K562 (cell line): ENCODE data around the gene MAU2. TPM values are rescaled to one million over a fixed set of nuclear protein-coding genes. Genes with fewer than 3 reads are reported as not detected.
A peak's percentile ranks its signal among the peaks of the same experiment; 100 is the strongest.

Experiments
- ARID1B ChIP-seq: fragments of 450-650 bp; IDR thresholded peaks from 2 replicates; pipeline ENCODE4 v1.6.1; 2016; ENCODE audit warnings: antibody characterized with exemption, mild to moderate bottlenecking, inconsistent platforms
- ATF7 ChIP-seq: fragments of 450-650 bp; IDR thresholded peaks from 2 replicates; pipeline ENCODE4 v1.7.1; 2014; ENCODE audit warnings: mild to moderate bottlenecking, moderate library complexity
- CTBP1 ChIP-seq: fragments of 450-650 bp; IDR thresholded peaks from 2 replicates; pipeline ENCODE4 v1.6.1; 2016; ENCODE audit warnings: borderline replicate concordance
- LEF1 ChIP-seq: fragments of 450-650 bp; IDR thresholded peaks from 2 replicates; pipeline ENCODE4 v1.6.1; 2016; ENCODE audit warnings: mild to moderate bottlenecking
- NR2C1 ChIP-seq, 2 experiments: fragments of 450-650 bp; IDR thresholded peaks; 2 replicates each; pipeline ENCODE4 v1.6.1; 2017; ENCODE audit warnings: mild to moderate bottlenecking in 2 of 2, antibody characterized with exemption in 1 of 2, inconsistent platforms in 1 of 2, missing compliant biosample characterization in 1 of 2, missing genetic modification characterization in 1 of 2
- NR2C2 ChIP-seq, 2 experiments: fragments of 200-800 bp in 1 of 2; sonication (Bioruptor generic) in 1 of 2; sonication (generic) in 1 of 2; formaldehyde crosslinking in 1 of 2; IDR thresholded peaks; 2 replicates each; pipeline versions ENCODE4 v1.6.1 to v1.8.0; 2016 to 2022; ENCODE audit warnings: mild to moderate bottlenecking in 1 of 2, missing compliant biosample characterization in 1 of 2, missing genetic modification characterization in 1 of 2, missing genetic modification reagents in 1 of 2
- PHB ChIP-seq: fragments of 250-450 bp; sonication (Bioruptor Pico); IDR thresholded peaks from 2 replicates; pipeline ENCODE4 v1.5.0; 2021
- PML ChIP-seq: IDR thresholded peaks from 2 replicates; pipeline ENCODE4 v1.6.1; 2012; ENCODE audit warnings: low read length, inconsistent platforms
- RBFOX2 ChIP-seq: fragments of 200-400 bp; formaldehyde crosslinking; IDR thresholded peaks from 2 replicates; pipeline ENCODE4 v1.6.1; 2017; ENCODE audit warnings: low read depth, mild to moderate bottlenecking, low read length, moderate library complexity
- SIN3A ChIP-seq, 2 experiments: fragments of 150-350 bp in 1 of 2; IDR thresholded peaks; 2 replicates each; pipeline ENCODE4 v1.6.1; 2011 to 2016; ENCODE audit warnings: borderline replicate concordance in 2 of 2, low read depth in 2 of 2, low read length in 2 of 2, mild to moderate bottlenecking in 2 of 2, moderate library complexity in 2 of 2; ENCODE audit not compliant: control insufficient read depth in 1 of 2
- SIX5 ChIP-seq, 2 experiments: IDR thresholded peaks; 2 replicates each; pipeline ENCODE4 v1.6.1; 2011; ENCODE audit warnings: low read length in 2 of 2, borderline replicate concordance in 1 of 2, low read depth in 1 of 2, mild to moderate bottlenecking in 1 of 2, moderate library complexity in 1 of 2; ENCODE audit not compliant: insufficient read depth in 1 of 2
- ZFX ChIP-seq: sonication (generic); formaldehyde crosslinking; IDR thresholded peaks from 2 replicates; pipeline ENCODE4 v1.8.0; 2022; ENCODE audit warnings: mild to moderate bottlenecking, missing genetic modification reagents, moderate library complexity
- ZNF766 ChIP-seq: fragments of 200-800 bp; sonication (Bioruptor generic); conservative IDR thresholded peaks from 2 replicates; pipeline ENCODE4 v1.6.1; 2016; ENCODE audit warnings: missing genetic modification characterization, missing compliant biosample characterization
- polyA plus RNA-seq, 8 experiments: library from polyadenylated mRNA; depleted of rRNA in 4 of 8; stranded (reverse) in 5 of 8; unstranded in 3 of 8; fragments of >200 nt; fragmentation: Nextera tagmentation in 2 of 8; fragmentation: Illumina TruSeq in 1 of 8; extraction: Ambion mirVana in 2 of 8; extraction: Trizol in 1 of 8; gene quantifications; 2 replicates each; pipeline versions ENCODE4 v1.2.1 to v1.2.3, GENCODE V29; 2011 to 2014; ENCODE audit warnings: inconsistent platforms in 1 of 8, missing spikeins in 1 of 8
- total RNA-seq, 7 experiments: library from RNA; depleted of rRNA in 6 of 7; stranded (reverse); fragments of >200 nt in 6 of 7; fragmentation: Illumina TruSeq in 2 of 7; extraction: Trizol in 2 of 7; gene quantifications; 2 replicates each; pipeline versions ENCODE4 v1.2.1 to v1.2.3, GENCODE V29; 2011 to 2021; ENCODE audit warnings: low replicate concordance in 1 of 7
- TF ChIP-seq, protein P1 (sequence below): fragments of 250-450 bp; sonication (Bioruptor Pico); IDR thresholded peaks from 2 replicates; pipeline ENCODE4 v1.4.0; 2020
- TF ChIP-seq, protein P2 (sequence below): fragments of 250-450 bp; sonication (Bioruptor Pico); IDR thresholded peaks from 2 replicates; pipeline ENCODE4 v1.9.0; 2021; ENCODE audit warnings: mild to moderate bottlenecking
- TF ChIP-seq, protein P3 (sequence below): fragments of 450-650 bp; conservative IDR thresholded peaks from 2 replicates; pipeline ENCODE4 v1.6.1; 2016; ENCODE audit warnings: missing genetic modification characterization, low read depth, mild to moderate bottlenecking, missing compliant biosample characterization, moderate library complexity
- TF ChIP-seq, protein P4 (sequence below): fragments of 450-650 bp; IDR thresholded peaks from 2 replicates; pipeline ENCODE4 v1.6.1; 2016

Gene MAU2
- total and polyA plus RNA-seq, 9 of the 15 experiments (the other 6 are each of a cell fraction or from before 2014, with no cell fraction given): 1.2 to 48.1 (median 19.4) TPM

DNA sequence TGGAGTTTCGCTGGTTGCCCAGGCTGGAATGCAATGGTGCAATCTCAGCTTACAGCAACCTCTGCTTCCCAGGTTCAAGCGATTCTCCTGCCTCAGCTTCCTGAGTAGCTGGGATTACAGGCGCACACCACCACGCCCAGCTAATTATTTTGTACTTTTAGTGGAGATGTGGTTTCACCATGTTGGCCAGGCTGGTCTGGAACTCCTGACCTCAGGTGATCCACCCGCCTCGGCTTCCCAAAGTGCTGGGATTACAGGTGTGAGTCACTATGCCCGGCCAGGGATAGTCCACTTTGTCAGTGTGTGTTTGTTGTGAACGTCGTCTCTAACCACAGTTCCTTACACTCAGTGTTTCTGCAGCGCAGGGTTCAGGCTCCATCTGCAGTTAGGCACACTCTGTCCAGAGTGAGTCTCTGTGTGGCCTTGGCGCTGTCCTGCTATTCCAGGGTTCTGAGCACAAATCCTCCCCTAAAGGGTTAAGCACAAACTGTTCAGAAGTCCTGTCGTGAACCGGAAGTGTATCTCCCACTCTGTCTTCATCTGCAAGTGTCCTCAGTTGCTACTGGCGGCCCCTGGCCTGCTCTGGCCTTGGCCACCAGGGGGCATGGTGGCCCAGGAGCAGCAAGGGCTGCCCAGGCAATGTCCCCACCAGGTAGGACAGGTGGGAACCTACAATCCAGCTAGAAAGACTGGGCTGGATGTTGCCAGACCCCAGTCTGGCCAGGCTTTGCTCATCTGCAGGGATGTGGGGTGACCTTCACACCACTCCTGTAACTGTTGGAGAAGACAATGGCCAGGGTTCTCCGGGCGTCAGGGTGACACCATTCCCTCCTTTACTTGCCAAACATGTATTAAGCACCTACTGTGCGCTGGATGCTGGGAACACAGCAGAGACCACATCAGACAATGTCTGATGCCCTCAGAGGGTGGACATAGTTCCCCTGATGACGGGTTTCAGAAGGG lies 46.1 kb downstream of the MAU2 start (continued):
- TF ChIP-seq, protein P1, sequence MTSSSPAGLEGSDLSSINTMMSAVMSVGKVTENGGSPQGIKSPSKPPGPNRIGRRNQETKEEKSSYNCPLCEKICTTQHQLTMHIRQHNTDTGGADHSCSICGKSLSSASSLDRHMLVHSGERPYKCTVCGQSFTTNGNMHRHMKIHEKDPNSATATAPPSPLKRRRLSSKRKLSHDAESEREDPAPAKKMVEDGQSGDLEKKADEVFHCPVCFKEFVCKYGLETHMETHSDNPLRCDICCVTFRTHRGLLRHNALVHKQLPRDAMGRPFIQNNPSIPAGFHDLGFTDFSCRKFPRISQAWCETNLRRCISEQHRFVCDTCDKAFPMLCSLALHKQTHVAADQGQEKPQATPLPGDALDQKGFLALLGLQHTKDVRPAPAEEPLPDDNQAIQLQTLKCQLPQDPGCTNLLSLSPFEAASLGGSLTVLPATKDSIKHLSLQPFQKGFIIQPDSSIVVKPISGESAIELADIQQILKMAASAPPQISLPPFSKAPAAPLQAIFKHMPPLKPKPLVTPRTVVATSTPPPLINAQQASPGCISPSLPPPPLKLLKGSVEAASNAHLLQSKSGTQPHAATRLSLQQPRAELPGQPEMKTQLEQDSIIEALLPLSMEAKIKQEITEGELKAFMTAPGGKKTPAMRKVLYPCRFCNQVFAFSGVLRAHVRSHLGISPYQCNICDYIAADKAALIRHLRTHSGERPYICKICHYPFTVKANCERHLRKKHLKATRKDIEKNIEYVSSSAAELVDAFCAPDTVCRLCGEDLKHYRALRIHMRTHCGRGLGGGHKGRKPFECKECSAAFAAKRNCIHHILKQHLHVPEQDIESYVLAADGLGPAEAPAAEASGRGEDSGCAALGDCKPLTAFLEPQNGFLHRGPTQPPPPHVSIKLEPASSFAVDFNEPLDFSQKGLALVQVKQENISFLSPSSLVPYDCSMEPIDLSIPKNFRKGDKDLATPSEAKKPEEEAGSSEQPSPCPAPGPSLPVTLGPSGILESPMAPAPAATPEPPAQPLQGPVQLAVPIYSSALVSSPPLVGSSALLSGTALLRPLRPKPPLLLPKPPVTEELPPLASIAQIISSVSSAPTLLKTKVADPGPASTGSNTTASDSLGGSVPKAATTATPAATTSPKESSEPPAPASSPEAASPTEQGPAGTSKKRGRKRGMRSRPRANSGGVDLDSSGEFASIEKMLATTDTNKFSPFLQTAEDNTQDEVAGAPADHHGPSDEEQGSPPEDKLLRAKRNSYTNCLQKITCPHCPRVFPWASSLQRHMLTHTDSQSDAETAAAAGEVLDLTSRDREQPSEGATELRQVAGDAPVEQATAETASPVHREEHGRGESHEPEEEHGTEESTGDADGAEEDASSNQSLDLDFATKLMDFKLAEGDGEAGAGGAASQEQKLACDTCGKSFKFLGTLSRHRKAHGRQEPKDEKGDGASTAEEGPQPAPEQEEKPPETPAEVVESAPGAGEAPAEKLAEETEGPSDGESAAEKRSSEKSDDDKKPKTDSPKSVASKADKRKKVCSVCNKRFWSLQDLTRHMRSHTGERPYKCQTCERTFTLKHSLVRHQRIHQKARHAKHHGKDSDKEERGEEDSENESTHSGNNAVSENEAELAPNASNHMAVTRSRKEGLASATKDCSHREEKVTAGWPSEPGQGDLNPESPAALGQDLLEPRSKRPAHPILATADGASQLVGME (CRISPR knock-in tag): 0 out of 2 replicates have a peak, but pooled peaks have one; percentile 65
- TF ChIP-seq RBFOX2 (peak; percentile 37; the same call in 1 of the 2 replicates), PHB (CRISPR knock-in tag) (no peak), ARID1B (peak; percentile 34), SIN3A (IDR thresholded peaks at IDR 0.05; ENCODE audit: borderline replicate concordance in 2 of 2, control insufficient read depth in 1 of 2, low read depth in 2 of 2, low read length in 2 of 2) (0 out of 4 replicates have a peak, but pooled peaks of 1 of the 2 experiments have one; percentile 59), NR2C2 (CRISPR knock-in tag; IDR thresholded peaks at IDR 0.05) (peak; percentile 97), NR2C2 (tag; IDR thresholded peaks at IDR 0.05) (peak; percentile 97), ZFX (CRISPR knock-in tag) (peak; percentile 45), NR2C1 (IDR thresholded peaks at IDR 0.05) (peak; percentile 97), NR2C1 (tag; IDR thresholded peaks at IDR 0.05) (peak; percentile 98), CTBP1 (peak; percentile 91), LEF1 (peak; percentile 52; the same call in 1 of the 2 replicates), ATF7 (peak; percentile 77; the same call in 1 of the 2 replicates), SIX5 (IDR thresholded peaks at IDR 0.05; ENCODE audit: borderline replicate concordance in 1 of 2, insufficient read depth in 1 of 2, low read depth in 1 of 2, low read length in 2 of 2) (no peak), ZNF766 (CRISPR knock-in tag) (0 out of 2 replicates have a peak, but pooled peaks have one; percentile 17), PML (no peak)
- TF ChIP-seq, protein P2, sequence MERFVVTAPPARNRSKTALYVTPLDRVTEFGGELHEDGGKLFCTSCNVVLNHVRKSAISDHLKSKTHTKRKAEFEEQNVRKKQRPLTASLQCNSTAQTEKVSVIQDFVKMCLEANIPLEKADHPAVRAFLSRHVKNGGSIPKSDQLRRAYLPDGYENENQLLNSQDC (CRISPR knock-in tag): no peak
- TF ChIP-seq, protein P3, sequence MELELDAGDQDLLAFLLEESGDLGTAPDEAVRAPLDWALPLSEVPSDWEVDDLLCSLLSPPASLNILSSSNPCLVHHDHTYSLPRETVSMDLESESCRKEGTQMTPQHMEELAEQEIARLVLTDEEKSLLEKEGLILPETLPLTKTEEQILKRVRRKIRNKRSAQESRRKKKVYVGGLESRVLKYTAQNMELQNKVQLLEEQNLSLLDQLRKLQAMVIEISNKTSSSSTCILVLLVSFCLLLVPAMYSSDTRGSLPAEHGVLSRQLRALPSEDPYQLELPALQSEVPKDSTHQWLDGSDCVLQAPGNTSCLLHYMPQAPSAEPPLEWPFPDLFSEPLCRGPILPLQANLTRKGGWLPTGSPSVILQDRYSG (tag): peak; percentile 63; the same call in 1 of the 2 replicates
- TF ChIP-seq, protein P4, sequence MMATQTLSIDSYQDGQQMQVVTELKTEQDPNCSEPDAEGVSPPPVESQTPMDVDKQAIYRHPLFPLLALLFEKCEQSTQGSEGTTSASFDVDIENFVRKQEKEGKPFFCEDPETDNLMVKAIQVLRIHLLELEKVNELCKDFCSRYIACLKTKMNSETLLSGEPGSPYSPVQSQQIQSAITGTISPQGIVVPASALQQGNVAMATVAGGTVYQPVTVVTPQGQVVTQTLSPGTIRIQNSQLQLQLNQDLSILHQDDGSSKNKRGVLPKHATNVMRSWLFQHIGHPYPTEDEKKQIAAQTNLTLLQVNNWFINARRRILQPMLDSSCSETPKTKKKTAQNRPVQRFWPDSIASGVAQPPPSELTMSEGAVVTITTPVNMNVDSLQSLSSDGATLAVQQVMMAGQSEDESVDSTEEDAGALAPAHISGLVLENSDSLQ: peak; percentile 23
